ENCODE results near the gene CMBL. TPM values are rescaled to one million over a fixed set of nuclear protein-coding genes. Genes with fewer than 3 reads are reported as not detected.
A peak's percentile ranks its signal among the peaks of the same experiment; 100 is the strongest.

Gene CMBL
- polyA plus RNA-seq, 3 donors = 0.39 to 5.4 TPM; not detected in 1

DNA sequence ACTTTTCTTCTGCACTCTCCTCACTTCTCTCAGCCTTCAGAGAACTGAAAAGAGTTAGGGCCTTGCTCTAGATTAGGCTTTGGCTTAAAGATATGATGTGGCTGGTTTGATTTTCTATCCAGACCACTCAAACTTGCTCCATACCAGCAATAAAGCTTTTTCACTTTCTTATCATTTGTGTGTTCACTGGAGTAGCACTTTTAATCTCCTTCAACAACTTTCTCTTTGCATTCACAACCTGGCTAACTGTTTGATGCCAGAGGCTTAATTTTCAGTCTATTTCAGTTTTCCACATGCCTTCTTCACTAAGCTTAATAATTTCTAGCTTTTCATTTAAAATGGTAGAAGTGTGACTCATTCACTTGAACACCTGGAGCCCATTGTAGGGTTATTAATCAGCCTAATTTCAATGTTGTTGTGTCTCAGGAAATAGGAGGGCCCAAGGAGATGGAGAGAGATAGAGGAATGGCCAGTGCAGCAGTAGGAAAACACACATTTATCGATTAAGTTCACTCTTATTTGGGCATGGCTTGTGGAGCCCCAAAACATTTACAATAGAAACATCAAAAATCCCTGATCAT, 64.0 kb downstream of the CMBL start:
- H3K27me3 Mint-ChIP-seq (ENCODE audit: low read depth in 3 of 3) = peaks cover 0 to 3% (median 2%) of the 10 kb centered on the region in 3 donors
- no CpG with 5 or more reads among the region's 1 CpG for WGBS (ENCODE audit: insufficient coverage)
- intact Hi-C loops (cut with micrococcal nuclease) = no loop called here
- H3K4me3 Mint-ChIP-seq = no peak overlapping the region
- H3K27ac Mint-ChIP-seq = no peak overlapping the region
- Histone ChIP-seq H3K4me1 (ENCODE audit: control insufficient read depth in 1 of 2, insufficient read depth in 2 of 2, low read length in 2 of 2) (peaks cover 6 to 7% of the 10 kb centered on the region in 2 donors), H3K9me3 (replicated peaks in 1 of 2; ENCODE audit: control insufficient read depth in 1 of 2, insufficient read depth in 1 of 2, low read length in 2 of 2) (no peaks in the 10 kb centered on the region), H2AFZ (ENCODE audit: insufficient read depth, low read depth, low read length, poor library complexity, severe bottlenecking) (no peak overlapping the region), H3K4me3 (replicated peaks in 1 of 3; ENCODE audit: low read depth in 2 of 3, low read length in 3 of 3) (no peak overlapping the region), H3K79me2 (ENCODE audit: insufficient read depth, low read length) (peaks cover 29% of the 10 kb centered on the region), H4K20me1 (ENCODE audit: insufficient read depth, low read length) (no peaks in the 10 kb centered on the region), H3K4me2 (replicated peaks; ENCODE audit: extremely low read depth, low read length, poor library complexity, severe bottlenecking) (no peak overlapping the region), H3K27me3 (ENCODE audit: control insufficient read depth in 2 of 2, insufficient read depth in 2 of 2, low read length in 2 of 2) (no peaks in the 10 kb centered on the region), H3K9ac (ENCODE audit: insufficient read depth, low read length, poor library complexity, severe bottlenecking) (no peak overlapping the region), H3K27ac (ENCODE audit: low read depth in 1 of 2, low read length in 2 of 2) (no peak overlapping the region), H3K36me3 (replicated peaks in 1 of 2; ENCODE audit: control insufficient read depth in 1 of 2, insufficient read depth in 2 of 2, low read length in 2 of 2) (peaks cover under 1 to 6% of the 10 kb centered on the region in 2 donors)
- TF ChIP-seq, protein P1, sequence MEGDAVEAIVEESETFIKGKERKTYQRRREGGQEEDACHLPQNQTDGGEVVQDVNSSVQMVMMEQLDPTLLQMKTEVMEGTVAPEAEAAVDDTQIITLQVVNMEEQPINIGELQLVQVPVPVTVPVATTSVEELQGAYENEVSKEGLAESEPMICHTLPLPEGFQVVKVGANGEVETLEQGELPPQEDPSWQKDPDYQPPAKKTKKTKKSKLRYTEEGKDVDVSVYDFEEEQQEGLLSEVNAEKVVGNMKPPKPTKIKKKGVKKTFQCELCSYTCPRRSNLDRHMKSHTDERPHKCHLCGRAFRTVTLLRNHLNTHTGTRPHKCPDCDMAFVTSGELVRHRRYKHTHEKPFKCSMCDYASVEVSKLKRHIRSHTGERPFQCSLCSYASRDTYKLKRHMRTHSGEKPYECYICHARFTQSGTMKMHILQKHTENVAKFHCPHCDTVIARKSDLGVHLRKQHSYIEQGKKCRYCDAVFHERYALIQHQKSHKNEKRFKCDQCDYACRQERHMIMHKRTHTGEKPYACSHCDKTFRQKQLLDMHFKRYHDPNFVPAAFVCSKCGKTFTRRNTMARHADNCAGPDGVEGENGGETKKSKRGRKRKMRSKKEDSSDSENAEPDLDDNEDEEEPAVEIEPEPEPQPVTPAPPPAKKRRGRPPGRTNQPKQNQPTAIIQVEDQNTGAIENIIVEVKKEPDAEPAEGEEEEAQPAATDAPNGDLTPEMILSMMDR (IDR thresholded peaks at IDR 0.05) = no peak
- peaks cover 9% of the 10 kb centered on the region for H3K4me1 Mint-ChIP-seq
- H3K36me3 Mint-ChIP-seq = peaks cover 8 to 9% of the 10 kb centered on the region in 2 donors
- peaks cover 0 to 1% (median 0%) of the 10 kb centered on the region in 7 donors for H3K9me3 Mint-ChIP-seq
- DNase-seq = no peak

DNA sequence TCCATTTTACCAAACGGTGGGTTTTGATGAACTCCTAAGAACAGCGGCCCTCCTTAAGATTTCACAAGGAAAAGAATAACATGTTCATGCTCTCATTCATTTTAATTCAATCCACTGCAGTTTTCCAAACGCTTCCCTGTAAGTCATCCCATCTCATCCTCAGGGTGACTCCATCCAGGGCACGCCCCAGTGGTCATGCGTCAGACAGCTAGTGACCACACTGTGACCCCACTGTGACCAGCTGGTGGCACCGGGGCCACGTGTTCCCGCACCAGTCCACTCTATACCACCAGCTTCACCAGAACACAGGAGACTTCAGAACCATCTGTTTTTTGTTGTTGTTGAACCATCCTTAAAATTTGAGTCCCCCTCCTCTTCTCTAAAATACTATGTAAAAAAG, 72.4 kb downstream of the CMBL start:
- no peak overlapping the region for H3K27ac ChIP-seq (ENCODE audit: low read depth in 1 of 2, low read length in 2 of 2)
- 96% methylated on average over 8 of the region's 8 CpGs for WGBS (ENCODE audit: insufficient coverage)
- Mint-ChIP-seq H3K36me3 (peaks cover 46 to 76% of the 10 kb centered on the region in 2 donors), H3K4me3 (no peak overlapping the region), H3K27me3 (ENCODE audit: low read depth in 3 of 3) (peaks cover 0 to 3% (median 0%) of the 10 kb centered on the region in 3 donors), H3K27ac (peak overlapping the region in 1 of 7 donors; percentile 73), H3K9me3 (peaks cover 0 to 1% (median 0%) of the 10 kb centered on the region in 7 donors), H3K4me1 (no peaks in the 10 kb centered on the region)
- no peaks in the 10 kb centered on the region for H3K79me2 ChIP-seq (ENCODE audit: insufficient read depth, low read length)
- no peaks in the 10 kb centered on the region for H3K9me3 ChIP-seq (replicated peaks in 1 of 2; ENCODE audit: control insufficient read depth in 1 of 2, insufficient read depth in 1 of 2, low read length in 2 of 2)
- no peaks in the 10 kb centered on the region for H4K20me1 ChIP-seq (ENCODE audit: insufficient read depth, low read length)
- intact Hi-C loops (cut with micrococcal nuclease) = no loop called here
- TF ChIP-seq, protein P1 (IDR thresholded peaks at IDR 0.05) = no peak
- no peak overlapping the region for H3K4me3 ChIP-seq (replicated peaks in 1 of 3; ENCODE audit: low read depth in 2 of 3, low read length in 3 of 3)
- no peak overlapping the region for H3K4me2 ChIP-seq (replicated peaks; ENCODE audit: extremely low read depth, low read length, poor library complexity, severe bottlenecking)
- no peak overlapping the region for H2AFZ ChIP-seq (ENCODE audit: insufficient read depth, low read depth, low read length, poor library complexity, severe bottlenecking)
- H3K9ac ChIP-seq (ENCODE audit: insufficient read depth, low read length, poor library complexity, severe bottlenecking) = no peak overlapping the region
- H3K27me3 ChIP-seq (ENCODE audit: control insufficient read depth in 2 of 2, insufficient read depth in 2 of 2, low read length in 2 of 2) = no peaks in the 10 kb centered on the region
- no peaks in the 10 kb centered on the region for H3K4me1 ChIP-seq (ENCODE audit: control insufficient read depth in 1 of 2, insufficient read depth in 2 of 2, low read length in 2 of 2)
- H3K36me3 ChIP-seq (replicated peaks in 1 of 2; ENCODE audit: control insufficient read depth in 1 of 2, insufficient read depth in 2 of 2, low read length in 2 of 2) = peaks cover 34 to 77% of the 10 kb centered on the region in 2 donors
- DNase-seq = no peak
